HG03045 (cell line): ENCODE results near the gene PCDHB6.
"Not testable (repeated sequence)": the region's sequence is repeated elsewhere in the genome, so short reads cannot be mapped to it uniquely, and the experiment has no call there.

Source experiments
- ATAC-seq: cut with Tn5 transposase; IDR thresholded peaks from one replicate; pipeline ENCODE4 v1.9.1; 2021; ENCODE audit warnings: mild to moderate bottlenecking, moderate library complexity; ENCODE audit not compliant: unreplicated experiment

The PCDHB6 gene

DNA sequence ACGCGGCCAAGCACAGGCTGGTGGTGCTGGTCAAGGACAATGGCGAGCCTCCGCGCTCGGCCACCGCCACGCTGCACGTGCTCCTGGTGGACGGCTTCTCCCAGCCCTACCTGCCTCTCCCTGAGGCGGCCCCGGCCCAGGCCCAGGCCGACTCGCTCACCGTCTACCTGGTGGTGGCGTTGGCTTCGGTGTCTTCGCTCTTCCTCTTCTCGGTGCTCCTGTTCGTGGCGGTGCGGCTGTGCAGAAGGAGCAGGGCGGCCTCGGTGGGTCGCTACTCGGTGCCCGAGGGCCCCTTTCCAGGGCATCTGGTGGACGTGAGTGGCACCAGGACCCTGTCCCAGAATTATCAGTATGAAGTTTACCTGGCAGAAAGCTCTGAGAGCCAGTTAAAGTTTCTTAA is 8.0 kb downstream of the PCDHB6 start:
- not testable (repeated sequence) for ATAC-seq

DNA sequence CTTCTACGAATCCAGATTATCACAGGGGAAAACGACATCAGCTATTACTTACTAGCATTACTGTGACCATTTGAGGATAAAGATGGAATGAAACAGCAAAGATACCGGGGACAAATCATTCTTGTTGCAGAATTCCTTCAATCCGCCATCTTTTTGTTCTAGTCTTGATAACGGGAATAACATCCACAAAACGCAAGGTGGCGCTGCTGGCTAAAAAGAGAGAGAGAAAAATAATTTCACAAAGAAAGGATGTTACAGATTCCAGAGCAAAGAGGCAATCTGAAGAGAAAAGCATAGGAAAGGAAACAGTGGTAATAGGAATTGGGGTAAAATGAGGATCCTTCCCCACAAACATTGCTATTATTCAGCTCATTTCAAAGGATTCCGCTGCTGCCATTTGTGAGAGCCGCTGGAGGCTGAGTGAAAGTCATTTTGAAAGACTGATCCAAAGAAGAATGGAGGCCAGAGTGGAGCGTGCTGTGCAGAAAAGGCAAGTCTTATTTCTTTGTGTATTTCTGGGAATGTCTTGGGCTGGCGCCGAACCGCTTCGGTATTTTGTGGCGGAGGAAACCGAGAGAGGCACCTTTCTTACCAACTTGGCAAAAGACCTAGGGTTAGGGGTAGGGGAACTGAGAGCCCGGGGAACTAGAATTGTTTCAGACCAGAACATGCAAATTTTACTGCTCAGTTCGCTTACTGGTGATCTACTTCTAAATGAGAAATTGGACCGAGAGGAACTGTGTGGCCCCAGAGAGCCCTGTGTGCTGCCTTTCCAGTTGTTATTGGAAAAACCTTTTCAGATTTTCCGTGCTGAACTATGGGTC is 22.7 kb downstream of the PCDHB6 start, which contains the start of gene PCDHB7:
Gene PCDHB7 (plus strand): TSS at position 264 of the 824 bp plus-strand sequence. CDS start 192 bp downstream, at position 456.
- ATAC-seq: no peak

GRCh38 chr5:141174291-141175104 is 24.6 kb downstream of the PCDHB6 start:
- not testable (repeated sequence) for ATAC-seq

- ATAC-seq: no peak
Observed at GRCh38 chr5:141175933-141176332, 26.1 kb downstream of the PCDHB6 start.

DNA sequence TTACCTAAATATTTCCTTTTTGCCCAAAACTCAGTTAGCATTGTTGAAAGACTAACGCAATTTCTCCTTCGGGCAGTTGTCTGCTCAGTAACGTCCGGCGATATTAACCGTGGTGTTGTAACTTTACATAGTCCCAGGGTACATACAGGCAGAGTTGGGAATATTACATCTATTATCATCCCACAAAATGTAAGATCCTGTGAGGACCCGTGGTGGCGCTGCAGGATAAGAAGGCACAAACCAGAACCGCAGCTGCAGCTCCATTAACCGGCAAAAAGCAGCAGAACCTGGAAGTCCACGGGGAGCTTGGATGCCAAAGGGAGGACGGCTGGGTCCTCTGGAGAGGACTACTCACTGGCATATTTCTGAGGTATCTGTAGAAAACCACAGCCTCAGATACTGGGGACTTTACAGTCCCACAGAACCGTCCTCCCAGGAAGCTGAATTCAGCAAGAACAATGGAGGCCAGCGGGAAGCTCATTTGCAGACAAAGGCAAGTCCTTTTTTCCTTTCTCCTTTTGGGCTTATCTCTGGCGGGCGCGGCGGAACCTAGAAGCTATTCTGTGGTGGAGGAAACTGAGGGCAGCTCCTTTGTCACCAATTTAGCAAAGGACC is 27.8 kb downstream of the PCDHB6 start, which contains the start of gene PCDHB8:
Gene PCDHB8 (plus strand): TSS at position 214 of the 615 bp plus-strand sequence. CDS start 245 bp downstream, at position 459.
- not testable (repeated sequence) for ATAC-seq

GRCh38 chr5:141179371-141179770 is 29.5 kb downstream of the PCDHB6 start:
- ATAC-seq: not testable (repeated sequence)

DNA sequence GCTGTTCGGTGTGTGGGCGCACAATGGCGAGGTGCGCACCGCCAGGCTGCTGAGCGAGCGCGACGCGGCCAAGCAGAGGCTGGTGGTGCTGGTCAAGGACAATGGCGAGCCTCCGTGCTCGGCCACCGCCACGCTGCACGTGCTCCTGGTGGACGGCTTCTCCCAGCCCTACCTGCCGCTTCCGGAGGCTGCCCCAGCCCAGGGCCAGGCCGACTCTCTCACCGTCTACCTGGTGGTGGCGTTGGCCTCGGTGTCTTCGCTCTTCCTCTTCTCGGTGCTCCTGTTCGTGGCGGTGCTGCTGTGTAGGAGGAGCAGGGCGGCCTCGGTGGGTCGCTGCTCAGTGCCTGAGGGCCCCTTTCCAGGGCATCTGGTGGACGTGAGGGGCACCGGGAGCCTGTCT is 30.0 kb downstream of the PCDHB6 start:
- not testable (repeated sequence) for ATAC-seq

GRCh38 chr5:141180313-141180712 is 30.5 kb downstream of the PCDHB6 start:
- ATAC-seq: no peak

- no peak for ATAC-seq
Observed at GRCh38 chr5:141182248-141182647, 32.4 kb downstream of the PCDHB6 start, which contains the start of gene PCDHB16. PCDHB16 (plus strand) TSS chr5:141182387; CDS start chr5:141182560, 173 bp downstream.

GRCh38 chr5:141184117-141184855 is 34.4 kb downstream of the PCDHB6 start:
- ATAC-seq: not testable (repeated sequence)

- ATAC-seq: no peak
Observed at GRCh38 chr5:141186897-141187512, 37.1 kb downstream of the PCDHB6 start, which contains the start of gene PCDHB9. PCDHB9 (plus strand) TSS chr5:141187161; CDS start chr5:141187319, 158 bp downstream.

DNA sequence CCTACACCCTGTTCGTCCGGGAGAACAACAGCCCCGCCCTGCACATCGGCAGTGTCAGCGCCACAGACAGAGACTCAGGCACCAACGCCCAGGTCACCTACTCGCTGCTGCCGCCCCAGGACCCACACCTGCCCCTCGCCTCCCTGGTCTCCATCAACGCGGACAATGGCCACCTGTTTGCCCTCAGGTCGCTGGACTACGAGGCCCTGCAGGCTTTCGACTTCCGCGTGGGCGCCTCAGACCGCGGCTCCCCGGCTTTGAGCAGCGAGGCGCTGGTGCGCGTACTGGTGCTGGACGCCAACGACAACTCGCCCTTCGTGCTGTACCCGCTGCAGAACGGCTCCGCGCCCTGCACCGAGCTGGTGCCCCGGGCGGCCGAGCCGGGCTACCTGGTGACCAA is 38.8 kb downstream of the PCDHB6 start:
- not testable (repeated sequence) for ATAC-seq

GRCh38 chr5:141189131-141189530 is 39.3 kb downstream of the PCDHB6 start:
- ATAC-seq: not testable (repeated sequence)

DNA sequence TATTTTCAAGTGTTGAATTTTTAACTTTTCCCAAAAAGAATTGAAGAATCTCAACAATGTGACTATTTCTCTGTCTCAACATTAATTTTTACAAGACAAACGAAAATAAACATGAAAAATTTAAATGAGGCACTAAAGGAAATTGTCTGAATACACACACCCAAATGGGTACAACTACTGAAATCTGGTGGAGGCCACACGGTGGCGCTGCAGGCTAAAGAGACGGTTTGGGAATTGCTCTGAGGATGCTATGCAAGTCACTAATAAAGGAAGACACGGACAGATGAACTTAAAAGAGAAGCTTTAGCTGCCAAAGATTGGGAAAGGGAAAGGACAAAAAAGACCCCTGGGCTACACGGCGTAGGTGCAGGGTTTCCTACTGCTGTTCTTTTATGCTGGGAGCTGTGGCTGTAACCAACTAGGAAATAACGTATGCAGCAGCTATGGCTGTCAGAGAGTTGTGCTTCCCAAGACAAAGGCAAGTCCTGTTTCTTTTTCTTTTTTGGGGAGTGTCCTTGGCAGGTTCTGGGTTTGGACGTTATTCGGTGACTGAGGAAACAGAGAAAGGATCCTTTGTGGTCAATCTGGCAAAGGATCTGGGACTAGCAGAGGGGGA is 42.4 kb downstream of the PCDHB6 start, which contains the start of gene PCDHB10:
Gene PCDHB10 (plus strand): TSS at position 244 of the 616 bp plus-strand sequence. CDS start 200 bp downstream, at position 444.
- ATAC-seq: no peak

DNA sequence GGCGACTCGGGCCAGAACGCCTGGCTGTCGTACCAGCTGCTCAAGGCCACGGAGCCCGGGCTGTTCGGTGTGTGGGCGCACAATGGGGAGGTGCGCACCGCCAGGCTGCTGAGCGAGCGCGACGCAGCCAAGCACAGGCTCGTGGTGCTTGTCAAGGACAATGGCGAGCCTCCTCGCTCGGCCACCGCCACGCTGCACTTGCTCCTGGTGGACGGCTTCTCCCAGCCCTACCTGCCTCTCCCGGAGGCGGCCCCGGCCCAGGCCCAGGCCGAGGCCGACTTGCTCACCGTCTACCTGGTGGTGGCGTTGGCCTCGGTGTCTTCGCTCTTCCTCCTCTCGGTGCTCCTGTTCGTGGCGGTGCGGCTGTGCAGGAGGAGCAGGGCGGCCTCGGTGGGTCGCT is 44.5 kb downstream of the PCDHB6 start:
- not testable (repeated sequence) for ATAC-seq

- no peak for ATAC-seq
Observed at GRCh38 chr5:141196363-141196762, 46.5 kb downstream of the PCDHB6 start.

DNA sequence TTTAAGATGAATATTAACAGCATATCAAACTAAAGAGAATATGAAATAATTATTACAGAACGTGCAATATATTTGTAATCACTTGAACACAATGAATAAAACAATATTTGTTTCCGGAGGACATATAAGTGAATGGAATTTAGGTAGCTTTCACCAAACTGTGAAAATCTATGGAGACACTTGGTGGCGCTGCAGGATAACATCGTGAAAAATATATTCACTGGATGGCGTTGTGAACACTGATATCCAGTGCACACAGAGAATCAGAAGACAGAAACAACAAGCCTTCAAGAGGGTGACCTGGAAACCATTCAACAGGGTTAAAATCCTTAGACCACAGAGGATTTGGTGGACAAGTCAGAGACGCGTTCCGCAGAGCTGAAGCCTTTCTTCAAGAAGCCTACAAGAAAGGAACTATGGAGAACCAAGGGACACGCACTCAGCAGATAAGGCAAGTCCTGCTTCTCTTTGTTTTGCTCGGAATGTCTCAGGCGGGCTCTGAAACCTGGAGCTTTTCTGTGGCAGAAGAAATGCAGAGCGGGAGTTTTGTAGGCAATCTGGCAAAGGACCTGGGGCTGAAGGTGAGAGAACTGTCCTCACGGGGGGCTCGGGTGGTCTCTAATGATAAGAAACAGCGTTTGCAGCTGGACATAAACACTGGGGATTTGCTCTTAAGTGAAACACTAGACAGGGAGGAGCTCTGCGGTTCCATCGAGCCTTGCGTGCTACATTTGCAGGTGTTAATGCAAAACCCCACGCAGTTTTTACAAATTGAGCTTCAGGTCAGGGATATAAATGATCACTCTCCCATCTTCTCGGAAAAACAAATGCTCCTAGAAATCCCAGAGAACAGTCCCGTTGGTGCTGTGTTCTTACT is 49.7 kb downstream of the PCDHB6 start, which contains the start of gene PCDHB11:
Gene PCDHB11 (plus strand): TSS at position 269 of the 877 bp plus-strand sequence. CDS start 148 bp downstream, at position 417.
- no peak for ATAC-seq

GRCh38 chr5:141201126-141201525 is 51.3 kb downstream of the PCDHB6 start:
- not testable (repeated sequence) for ATAC-seq
